MCF 10A (cell line): ENCODE measurements around the gene KRT7. TPM values are rescaled to one million over a fixed set of nuclear protein-coding genes. Genes with fewer than 3 reads are reported as not detected.

Experiments
- BruUV-seq: library from RNA; stranded (reverse); fragments of 400-500 nt; replicated peaks from 2 replicates; lab custom pipeline; 2021; lab: Mats Ljungman, UMichigan
- CTCF ChIA-PET: fragments of 300-600 bp; sonication (Branson Sonifier 250); formaldehyde crosslinking; extraction: SDS; loops from one replicate; lab custom pipeline; 2021; ENCODE audit warnings: antibody characterized with exemption, inconsistent platforms; lab: Yijun Ruan, JAX
- POLR2A ChIA-PET: fragments of 300-600, 350-650 bp; sonication (Branson Sonifier 250); formaldehyde crosslinking; extraction: SDS; loops from one replicate; lab custom pipeline; 2020; ENCODE audit warnings: antibody characterized with exemption, inconsistent platforms; lab: Yijun Ruan, JAX
- DNase-seq: peaks from one replicate; pipeline ENCODE4 v3.0.0-alpha.2; 2018; ENCODE audit not compliant: unreplicated experiment
- H3K27ac Mint-ChIP-seq: one replicate; pipeline ENCODE4 v1.8.0; 2022; ENCODE audit warnings: mild to moderate bottlenecking, low read depth, mixed read lengths; ENCODE audit not compliant: unreplicated experiment
- H3K27me3 Mint-ChIP-seq: one replicate; pipeline ENCODE4 v1.8.0; 2022; ENCODE audit warnings: mixed read lengths; ENCODE audit not compliant: insufficient read depth, unreplicated experiment
- H3K36me3 Mint-ChIP-seq: one replicate; pipeline ENCODE4 v1.8.0; 2022; ENCODE audit warnings: mild to moderate bottlenecking, moderate library complexity, mixed read lengths; ENCODE audit not compliant: insufficient read depth, unreplicated experiment
- H3K4me1 Mint-ChIP-seq: one replicate; pipeline ENCODE4 v1.8.0; 2022; ENCODE audit warnings: mixed read lengths; ENCODE audit not compliant: insufficient read depth, unreplicated experiment
- H3K4me3 Mint-ChIP-seq: one replicate; pipeline ENCODE4 v1.8.0; 2022; ENCODE audit warnings: mild to moderate bottlenecking, moderate library complexity, mixed read lengths; ENCODE audit not compliant: unreplicated experiment
- H3K9me3 Mint-ChIP-seq: one replicate; pipeline ENCODE4 v1.8.0; 2022; ENCODE audit warnings: mixed read lengths; ENCODE audit not compliant: unreplicated experiment
- intact Hi-C: fragments of 100-400 bp; cut with micrococcal nuclease; formaldehyde crosslinking; loops from 2 replicates; pipeline ENCODE4 v1.14.1; 2022
- total RNA-seq: library from RNA; stranded (reverse); gene quantifications from 2 replicates; pipeline ENCODE4 v1.2.3, GENCODE V29; 2022
- TF ChIP-seq, protein P1 (sequence below): fragments of 200-600 bp; IDR thresholded peaks from one replicate; pipeline ENCODE4 v1.8.0; 2022; ENCODE audit warnings: antibody characterized with exemption, mild to moderate bottlenecking; ENCODE audit not compliant: unreplicated experiment

Gene KRT7
- total RNA-seq, 1 experiment from 2014 or later: 3,360 TPM

DNA sequence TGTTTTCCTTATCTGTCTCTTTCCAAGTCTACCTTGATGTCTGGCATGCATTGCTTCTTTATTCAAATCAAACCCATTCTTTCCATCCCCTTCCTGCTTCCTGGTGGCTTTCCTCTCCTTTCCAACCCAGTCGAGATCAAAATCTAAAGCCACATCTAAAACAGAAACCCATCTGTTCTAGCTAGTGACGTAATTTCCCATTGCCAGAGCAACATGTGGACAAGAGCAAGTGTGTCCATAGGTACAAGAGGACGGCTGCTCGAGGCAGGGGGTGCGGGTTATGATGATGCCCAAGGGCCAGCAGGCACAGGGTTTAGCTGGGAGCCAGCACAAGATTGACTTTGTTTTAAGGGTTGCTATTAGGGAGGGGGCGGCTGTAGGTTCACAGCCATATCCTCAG lies 48.2 kb upstream of the KRT7 start:
- no peaks in the 10 kb centered on the region for H3K36me3 Mint-ChIP-seq
- peaks cover 52% of the 10 kb centered on the region for H3K4me1 Mint-ChIP-seq
- BruUV-seq: no TSS peak
- DNase-seq: no peak
- CTCF ChIA-PET: interaction anchor here (0.6 to 4.8 kb wide), 7 partner anchors 9 to 178 kb away, joined by 3 to 21 read pairs (median 8); partner anchors contain the start of gene KRT7
- H3K4me3 Mint-ChIP-seq: no peak overlapping the region
- TF ChIP-seq, protein P1, sequence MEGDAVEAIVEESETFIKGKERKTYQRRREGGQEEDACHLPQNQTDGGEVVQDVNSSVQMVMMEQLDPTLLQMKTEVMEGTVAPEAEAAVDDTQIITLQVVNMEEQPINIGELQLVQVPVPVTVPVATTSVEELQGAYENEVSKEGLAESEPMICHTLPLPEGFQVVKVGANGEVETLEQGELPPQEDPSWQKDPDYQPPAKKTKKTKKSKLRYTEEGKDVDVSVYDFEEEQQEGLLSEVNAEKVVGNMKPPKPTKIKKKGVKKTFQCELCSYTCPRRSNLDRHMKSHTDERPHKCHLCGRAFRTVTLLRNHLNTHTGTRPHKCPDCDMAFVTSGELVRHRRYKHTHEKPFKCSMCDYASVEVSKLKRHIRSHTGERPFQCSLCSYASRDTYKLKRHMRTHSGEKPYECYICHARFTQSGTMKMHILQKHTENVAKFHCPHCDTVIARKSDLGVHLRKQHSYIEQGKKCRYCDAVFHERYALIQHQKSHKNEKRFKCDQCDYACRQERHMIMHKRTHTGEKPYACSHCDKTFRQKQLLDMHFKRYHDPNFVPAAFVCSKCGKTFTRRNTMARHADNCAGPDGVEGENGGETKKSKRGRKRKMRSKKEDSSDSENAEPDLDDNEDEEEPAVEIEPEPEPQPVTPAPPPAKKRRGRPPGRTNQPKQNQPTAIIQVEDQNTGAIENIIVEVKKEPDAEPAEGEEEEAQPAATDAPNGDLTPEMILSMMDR: no peak
- intact Hi-C loops: no loop called here
- H3K9me3 Mint-ChIP-seq: no peaks in the 10 kb centered on the region
- POLR2A ChIA-PET: interaction anchor here (0.7 to 4.7 kb wide), 4 partner anchors 7 to 47 kb away, joined by 3 to 28 read pairs (median 11); partner anchors contain the start of gene KRT80
- no peaks in the 10 kb centered on the region for H3K27me3 Mint-ChIP-seq
- H3K27ac Mint-ChIP-seq: no peak overlapping the region

DNA sequence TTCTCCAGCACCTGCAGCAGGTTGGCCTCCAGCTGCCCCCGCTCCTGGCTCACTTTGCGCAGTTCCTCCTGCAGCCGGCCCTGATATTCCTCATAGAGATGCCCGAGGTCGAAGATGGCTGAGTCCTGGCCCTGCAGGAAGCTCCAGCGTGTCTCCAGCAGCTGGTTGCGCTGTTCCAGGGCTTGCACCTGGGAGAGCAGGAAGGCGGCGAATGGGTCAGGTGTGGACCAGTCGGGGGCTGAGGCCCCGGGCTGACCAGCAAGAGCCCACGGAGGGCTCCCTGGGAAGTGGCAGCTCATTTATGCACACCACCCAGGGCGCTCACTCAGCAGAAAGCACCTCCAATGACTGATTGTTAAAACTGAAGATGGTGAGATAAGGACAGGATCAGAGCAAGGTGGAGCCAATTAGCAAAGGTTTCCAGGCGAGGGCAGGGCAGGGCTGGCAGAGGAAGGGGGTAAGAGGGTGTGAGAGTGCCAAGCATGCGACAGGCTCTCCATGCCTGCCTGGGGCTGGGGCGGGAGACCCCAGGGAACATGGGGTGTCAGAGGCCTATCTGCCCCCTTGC lies 47.6 kb upstream of the KRT7 start:
- H3K27me3 Mint-ChIP-seq: no peaks in the 10 kb centered on the region
- H3K27ac Mint-ChIP-seq: peak overlapping the region; percentile 36
- ChIA-PET CTCF (interaction anchor here (0.6 to 4.8 kb wide), 10 partner anchors 9 to 177 kb away, joined by 3 to 21 read pairs (median 6); partner anchors contain the start of gene KRT7), POLR2A (interaction anchor here (0.9 to 2.0 kb wide), 8 partner anchors 9 to 95 kb away, joined by 3 to 19 read pairs (median 4); no protein-coding TSS in a partner anchor)
- no TSS peak for BruUV-seq
- no peak for DNase-seq
- H3K9me3 Mint-ChIP-seq: no peaks in the 10 kb centered on the region
- no peaks in the 10 kb centered on the region for H3K36me3 Mint-ChIP-seq
- intact Hi-C loops: no loop called here
- H3K4me3 Mint-ChIP-seq: no peak overlapping the region
- TF ChIP-seq, protein P1: no peak
- peaks cover 54% of the 10 kb centered on the region for H3K4me1 Mint-ChIP-seq

DNA sequence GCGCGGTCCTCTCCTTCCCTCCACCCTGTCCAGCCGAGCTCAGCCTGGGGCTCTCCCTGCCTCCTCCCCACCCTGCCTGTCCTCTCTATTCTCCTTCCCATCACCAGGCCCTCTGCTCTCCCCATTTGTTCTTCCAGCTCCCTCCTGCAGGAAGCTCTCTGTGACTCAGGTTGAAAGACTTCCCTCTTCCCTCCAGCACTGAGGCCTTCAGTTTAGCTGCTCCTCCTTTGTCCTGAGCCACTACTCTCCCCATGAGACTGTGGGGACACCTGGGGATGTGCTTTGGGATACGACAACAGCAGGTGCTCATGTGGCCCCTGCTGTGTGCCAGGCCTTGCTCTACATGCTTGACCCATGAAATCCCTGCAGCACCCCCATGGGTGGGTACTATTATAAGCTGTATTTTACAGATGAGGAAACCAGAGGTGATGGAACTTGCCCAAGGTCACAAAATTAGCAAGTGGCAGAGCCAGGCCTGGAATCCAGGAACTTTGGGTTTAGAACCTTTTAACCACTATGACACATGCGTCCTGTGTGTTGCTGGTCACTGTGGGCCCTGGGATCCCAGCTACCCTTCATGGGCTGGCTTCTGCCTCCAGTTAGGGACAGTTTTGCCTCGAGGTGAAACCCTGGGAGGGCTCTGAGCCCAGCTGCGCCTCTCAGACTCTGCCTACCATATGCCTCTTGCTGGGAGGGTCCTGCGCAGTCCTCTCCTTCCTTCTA lies 46.8 kb upstream of the KRT7 start:
- no TSS peak for BruUV-seq
- no peaks in the 10 kb centered on the region for H3K27me3 Mint-ChIP-seq
- peaks cover 58% of the 10 kb centered on the region for H3K4me1 Mint-ChIP-seq
- CTCF ChIA-PET: interaction anchor here (0.7 to 4.8 kb wide), 9 partner anchors 10 to 161 kb away, joined by 4 to 21 read pairs (median 5); no protein-coding TSS in a partner anchor
- TF ChIP-seq, protein P1: no peak
- peak; percentile 87 for DNase-seq
- POLR2A ChIA-PET: interaction anchor here (0.9 to 2.0 kb wide), 8 partner anchors 10 to 94 kb away, joined by 3 to 19 read pairs (median 4); no protein-coding TSS in a partner anchor
- no peak overlapping the region for H3K4me3 Mint-ChIP-seq
- peak overlapping the region; percentile 36 for H3K27ac Mint-ChIP-seq
- no peaks in the 10 kb centered on the region for H3K36me3 Mint-ChIP-seq
- H3K9me3 Mint-ChIP-seq: no peaks in the 10 kb centered on the region
- intact Hi-C loops: no loop called here

DNA sequence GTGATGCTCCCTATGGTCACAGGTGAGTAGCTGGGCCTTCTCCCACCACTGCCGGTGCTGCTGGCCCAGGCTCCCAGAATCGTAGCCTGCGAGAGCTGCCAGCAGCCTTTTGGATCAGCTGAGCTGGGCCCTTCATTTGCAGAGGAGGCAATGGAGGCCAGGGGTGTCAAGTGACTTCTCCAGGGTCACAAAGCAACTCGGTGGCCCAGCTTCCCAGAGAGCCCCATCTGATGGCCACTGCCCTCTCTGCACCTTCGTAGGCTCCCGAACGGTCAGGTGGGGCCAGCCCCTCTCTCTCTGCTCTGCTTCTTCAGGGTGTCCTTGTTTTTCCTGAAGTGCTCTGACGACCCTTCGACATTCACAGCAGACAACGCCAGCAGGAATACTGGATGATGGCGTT lies 45.8 kb upstream of the KRT7 start:
- intact Hi-C loops: no loop called here
- no peak overlapping the region for H3K4me3 Mint-ChIP-seq
- TF ChIP-seq, protein P1: no peak
- no peak for DNase-seq
- no peaks in the 10 kb centered on the region for H3K9me3 Mint-ChIP-seq
- BruUV-seq: no TSS peak
- ChIA-PET CTCF (interaction anchor here (1.3 to 2.8 kb wide), 4 partner anchors 11 to 132 kb away, joined by 5 to 15 read pairs (median 6); no protein-coding TSS in a partner anchor), POLR2A (interaction anchor here (0.7 to 1.6 kb wide), 3 partner anchors 34 to 93 kb away, joined by 3 to 9 read pairs (median 3); no protein-coding TSS in a partner anchor)
- H3K36me3 Mint-ChIP-seq: no peaks in the 10 kb centered on the region
- H3K4me1 Mint-ChIP-seq: peaks cover 54% of the 10 kb centered on the region
- H3K27me3 Mint-ChIP-seq: no peaks in the 10 kb centered on the region
- peak overlapping the region; percentile 36 for H3K27ac Mint-ChIP-seq
